ENCODE results near the gene CD82.
"Not testable (repeated sequence)": the region's sequence is repeated elsewhere in the genome, so short reads cannot be mapped to it uniquely, and the experiment has no call there.

The CD82 gene

GRCh38 chr11:44535191-44535980, 30.1 kb upstream of the CD82 start:
- no peak for DNase-seq

- DNase-seq = no peak
Observed at GRCh38 chr11:44536788-44537516, 28.5 kb upstream of the CD82 start.

DNA sequence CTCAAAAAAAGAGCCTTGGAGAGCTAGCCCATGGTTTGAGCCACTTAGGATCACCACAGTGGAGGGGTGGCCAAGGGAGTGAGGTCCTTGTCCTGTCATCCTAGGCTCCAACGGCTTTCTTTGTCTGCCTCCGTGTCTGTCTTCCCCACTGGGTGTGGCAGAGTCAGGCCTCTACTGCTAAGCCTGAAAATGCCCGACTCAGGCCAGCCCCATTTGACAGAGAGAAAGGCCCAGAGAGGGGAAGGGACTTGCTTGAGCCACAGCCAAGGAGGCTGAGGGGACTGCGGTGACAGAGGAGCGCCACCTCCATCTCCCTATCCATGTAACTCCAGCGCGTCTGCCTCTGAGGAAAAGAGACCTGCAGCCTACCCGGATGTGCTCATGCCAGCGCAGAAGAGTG, 27.8 kb upstream of the CD82 start:
- DNase-seq = no peak

DNA sequence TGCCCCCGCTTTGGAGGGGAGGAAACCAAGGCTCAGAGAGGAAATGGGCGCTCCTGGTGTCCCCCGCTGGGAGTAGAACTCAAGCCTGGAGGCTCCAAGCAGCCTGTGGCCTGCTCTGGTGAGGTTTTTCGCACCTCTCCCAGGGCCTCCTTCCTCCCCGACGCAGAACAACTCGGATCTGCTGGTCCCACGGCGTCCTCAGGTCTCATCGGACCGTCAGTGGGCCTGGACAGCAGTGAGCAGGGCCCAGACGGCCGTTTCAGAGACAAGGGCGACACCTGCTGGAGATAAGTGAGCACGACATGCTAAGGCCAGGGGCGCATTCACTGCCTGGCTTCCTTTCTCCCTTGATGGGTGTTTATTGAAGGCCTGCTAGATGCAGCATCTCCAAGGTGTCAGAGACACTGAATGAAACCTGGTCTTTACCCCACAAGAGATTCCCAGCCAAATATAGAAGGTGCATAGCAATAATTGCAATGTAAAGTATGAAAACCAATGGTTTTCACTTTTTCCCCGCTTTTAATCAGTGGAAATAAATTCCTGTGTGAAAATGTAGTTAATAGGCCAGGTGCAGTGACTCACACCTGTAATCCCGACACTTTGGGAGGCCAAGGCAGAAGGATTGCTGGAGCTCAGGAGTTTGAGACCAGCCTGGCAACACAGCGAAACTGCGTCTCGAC, 26.9 kb upstream of the CD82 start:
- DNase-seq = peak; percentile 78

DNA sequence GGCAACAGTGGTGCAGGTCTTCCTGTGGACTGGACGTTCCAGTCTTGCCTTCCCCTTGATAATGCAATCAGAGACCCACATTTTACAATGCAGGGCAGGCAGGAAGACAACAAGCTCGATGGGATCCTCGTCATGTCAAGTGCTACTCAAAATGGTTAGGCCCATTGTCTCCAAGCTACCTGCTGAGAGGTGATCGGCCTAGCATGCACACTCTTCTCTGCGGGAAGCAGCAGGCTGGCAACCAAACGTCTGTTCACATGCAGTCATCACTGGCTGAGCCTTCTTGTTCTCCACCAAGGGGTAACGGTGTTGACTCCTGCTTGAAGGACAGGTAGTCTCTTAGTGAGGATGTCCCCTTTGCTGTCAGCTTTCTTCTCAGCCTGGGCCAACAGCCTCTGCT, 25.5 kb upstream of the CD82 start:
- DNase-seq = no peak

GRCh38 chr11:44540667-44541066, 24.8 kb upstream of the CD82 start:
- no peak for DNase-seq

DNA sequence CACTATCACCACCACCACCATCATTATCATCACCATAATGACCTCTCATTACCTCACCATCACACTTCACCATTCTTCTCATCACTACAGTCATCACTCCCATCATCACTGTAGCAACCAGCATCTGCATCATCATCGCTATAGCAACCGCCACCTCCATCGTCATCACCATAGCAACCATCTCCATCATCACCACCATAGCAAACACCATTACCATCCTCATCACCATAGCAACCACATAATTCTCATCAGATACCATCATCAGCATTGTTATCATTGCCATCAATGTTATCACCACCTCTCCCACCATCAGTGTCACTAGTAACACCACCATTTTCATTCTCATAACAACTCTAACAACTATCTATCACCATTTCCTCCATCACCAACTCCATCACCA, 23.1 kb upstream of the CD82 start:
- no peak for DNase-seq

- DNase-seq = not testable (repeated sequence)
Observed at GRCh38 chr11:44546984-44547383, 18.5 kb upstream of the CD82 start.

DNA sequence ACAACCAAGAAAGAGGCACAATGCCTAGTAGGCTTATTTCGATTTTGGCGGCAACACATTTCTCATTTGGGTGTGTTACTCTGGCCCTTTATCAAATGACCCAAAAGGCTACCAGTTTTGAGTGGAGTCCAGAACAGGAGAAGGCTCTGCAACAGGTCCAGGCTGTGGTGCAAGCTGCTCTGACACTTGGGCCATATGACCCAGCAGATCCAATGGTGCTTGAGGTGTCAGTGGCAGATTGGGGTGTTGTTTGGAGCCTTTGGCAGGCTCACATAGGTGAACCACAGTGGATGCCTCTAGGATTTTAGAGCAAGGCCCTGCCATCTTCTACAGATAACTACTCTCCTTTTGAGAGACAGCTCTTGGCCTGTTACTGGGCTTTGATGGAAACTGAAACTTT, 17.9 kb upstream of the CD82 start:
- DNase-seq = not testable (repeated sequence)

GRCh38 chr11:44548032-44548695, 17.3 kb upstream of the CD82 start:
- DNase-seq = no peak

GRCh38 chr11:44548961-44549749, 16.3 kb upstream of the CD82 start:
- DNase-seq = not testable (repeated sequence)

GRCh38 chr11:44550123-44550522, 15.3 kb upstream of the CD82 start:
- no peak for DNase-seq

- DNase-seq = no peak
Observed at GRCh38 chr11:44551456-44552139, 13.9 kb upstream of the CD82 start.

- DNase-seq = no peak
Observed at GRCh38 chr11:44555031-44555800, 10.2 kb upstream of the CD82 start.

DNA sequence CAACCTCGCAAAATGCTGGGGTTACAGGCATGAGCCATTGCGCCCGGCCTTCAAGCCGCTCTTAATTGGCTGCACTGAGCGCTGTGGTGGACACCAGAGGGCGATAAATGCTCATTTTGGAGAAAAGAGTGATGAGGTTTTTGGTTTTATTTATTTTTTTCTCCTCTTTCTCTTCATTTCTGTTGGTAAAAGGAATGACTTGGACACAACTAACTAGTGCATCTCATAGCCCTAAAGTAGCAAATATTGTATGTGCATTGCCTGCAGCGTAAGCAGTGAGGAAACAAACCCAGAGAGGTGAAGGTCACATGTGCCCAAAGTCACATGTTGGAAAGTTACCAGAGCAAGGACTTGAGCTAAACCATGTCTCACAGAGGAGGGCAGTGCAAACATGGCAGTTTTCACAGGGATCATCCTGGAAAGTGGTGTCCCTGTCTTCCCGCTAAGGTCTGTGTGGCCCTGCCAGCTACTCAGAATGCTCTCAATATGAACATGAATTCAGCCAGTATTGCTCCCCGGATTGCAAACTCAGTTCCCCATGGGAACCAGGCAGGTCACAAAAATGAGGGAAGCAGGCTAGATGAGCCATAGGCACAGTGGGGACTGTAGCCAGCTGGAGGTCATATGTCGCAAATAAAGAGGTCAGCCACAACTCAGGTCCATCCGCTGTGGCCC, 8.6 kb upstream of the CD82 start:
- peak; percentile 79 for DNase-seq

- DNase-seq = no peak
Observed at GRCh38 chr11:44557464-44557863, 8.0 kb upstream of the CD82 start.

DNA sequence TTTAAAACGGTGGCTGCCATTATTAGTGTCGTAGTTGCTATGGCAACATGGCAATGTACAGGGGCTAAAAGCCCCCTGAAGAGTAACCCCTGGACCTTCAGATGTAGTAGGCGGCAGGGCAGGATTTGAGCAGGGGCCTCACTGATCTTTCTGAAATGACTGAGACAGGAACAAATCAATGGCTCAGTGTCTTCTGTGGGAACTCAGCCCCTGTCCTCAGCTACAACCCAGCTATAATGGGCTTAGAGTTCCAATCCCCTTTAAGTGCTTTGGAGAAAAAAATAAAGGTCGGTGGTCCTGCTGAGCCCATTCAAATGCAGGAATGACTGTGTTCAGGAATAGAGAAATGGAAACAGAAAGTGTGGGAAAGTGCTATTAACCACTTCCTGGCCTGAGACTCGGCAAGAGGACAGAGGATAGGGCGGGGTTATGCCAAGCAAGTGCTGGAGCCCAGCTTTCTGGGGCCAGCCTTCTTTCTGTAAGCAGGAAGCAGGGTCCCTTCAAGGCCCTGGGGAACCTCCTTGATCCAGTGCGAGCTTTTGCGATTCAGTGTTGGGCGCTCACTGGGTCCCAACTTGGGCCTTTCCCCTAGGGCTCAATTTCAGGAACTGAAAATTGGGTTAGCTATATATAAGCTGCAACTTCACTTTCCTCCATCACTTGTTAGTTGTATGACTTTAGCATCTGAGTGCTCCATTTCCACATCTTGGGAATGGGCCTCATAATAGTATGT, 6.1 kb upstream of the CD82 start:
- DNase-seq = peak; percentile 51

- not testable (repeated sequence) for DNase-seq
Observed at GRCh38 chr11:44559940-44560300, 5.5 kb upstream of the CD82 start.

DNA sequence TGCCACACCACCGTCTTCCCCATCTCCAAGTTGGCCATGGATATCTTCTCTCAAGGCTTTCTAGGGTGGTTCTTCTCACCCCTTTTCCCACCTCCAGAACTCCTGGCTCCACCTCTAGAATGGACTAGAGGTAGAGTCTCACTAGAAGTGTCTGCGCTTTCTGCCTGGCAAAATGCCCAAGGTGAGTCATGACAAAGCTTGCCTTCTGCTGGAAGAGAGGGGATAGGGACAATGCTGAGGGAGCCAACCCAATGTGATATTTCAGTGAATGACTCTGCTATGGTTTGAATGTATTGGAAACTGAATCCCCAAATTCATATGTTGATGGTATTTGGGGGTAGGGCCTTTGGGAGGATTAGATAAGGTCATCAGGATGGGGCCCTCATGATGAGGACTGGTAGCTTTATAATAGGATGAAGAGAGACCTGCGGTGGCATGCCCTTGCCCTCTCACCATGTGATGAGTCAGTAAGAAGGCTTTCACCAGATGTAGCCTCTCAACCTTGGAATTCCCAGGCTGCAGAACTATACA, 4.1 kb upstream of the CD82 start:
- no peak for DNase-seq
